SKM-1 (cell line): ENCODE measurements around the gene RIMBP2.

Experiments
- DNase-seq: peaks from one replicate; lab custom pipeline; 2025; ENCODE audit not compliant: unreplicated experiment; lab: John Stamatoyannopoulos, UW

The RIMBP2 gene

DNA sequence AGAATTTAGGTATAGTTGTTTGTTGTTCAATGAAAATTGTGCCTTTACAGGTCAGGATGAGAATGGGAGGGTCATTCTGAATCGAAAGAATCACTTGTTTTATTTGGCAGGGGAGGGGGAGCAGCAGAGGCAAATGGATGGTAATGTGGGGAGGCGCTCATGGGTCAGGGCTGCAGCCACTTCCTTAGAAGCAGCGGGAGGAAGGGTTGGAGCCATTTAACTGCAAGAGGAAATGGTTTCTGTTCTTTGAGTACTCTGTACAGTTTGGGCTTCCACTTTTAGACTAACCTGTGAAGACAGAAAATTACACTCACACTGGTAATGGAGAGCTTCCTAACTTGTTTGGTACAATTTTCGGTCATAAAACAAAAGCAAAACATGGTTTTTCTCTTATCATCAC lies 321.2 kb downstream of the RIMBP2 start:
- DNase-seq, result no peak

- DNase-seq, result no peak
Observed at GRCh38 chr12:130391186-130391585, 324.9 kb downstream of the RIMBP2 start.

DNA sequence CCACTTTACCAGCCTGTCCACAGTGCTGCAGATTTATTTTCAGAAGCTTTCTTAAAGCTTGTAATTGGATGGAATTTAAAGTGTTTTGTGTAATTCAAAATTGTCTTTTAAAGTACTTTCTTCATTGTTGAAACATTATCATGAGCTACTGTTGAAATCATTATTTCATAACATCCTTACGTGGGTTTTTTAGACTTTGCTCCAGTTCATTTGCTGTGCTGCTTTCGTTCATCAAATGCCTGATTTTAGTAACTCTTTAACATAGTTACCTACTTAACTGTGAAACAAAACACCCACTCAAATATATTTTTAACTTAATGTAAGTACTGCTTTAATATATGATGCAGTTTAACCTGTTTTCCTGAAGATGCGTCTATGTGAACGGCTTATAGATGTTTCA lies 330.9 kb downstream of the RIMBP2 start:
- DNase-seq, result no peak

- DNase-seq, result no peak
Observed at GRCh38 chr12:130384234-130384633, 331.9 kb downstream of the RIMBP2 start.

DNA sequence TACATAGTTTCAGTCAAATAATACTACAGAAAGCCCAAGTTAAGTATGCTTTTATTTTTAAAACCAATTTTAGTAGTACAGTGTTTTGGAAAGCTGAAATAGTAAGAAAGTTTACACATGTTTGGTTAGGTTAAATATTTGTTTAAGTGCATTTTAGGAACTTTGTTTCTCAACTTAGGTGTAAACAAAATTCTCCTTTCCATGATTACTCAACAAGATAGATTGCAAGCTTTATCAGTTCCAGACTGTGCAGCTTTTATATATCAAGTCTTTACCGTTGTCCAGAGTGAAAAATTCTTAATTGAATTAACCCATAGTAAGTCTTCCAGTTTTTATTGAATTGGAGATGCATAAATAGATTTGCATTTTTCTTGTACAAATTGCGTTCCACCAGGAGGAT lies 333.3 kb downstream of the RIMBP2 start:
- DNase-seq, result no peak

DNA sequence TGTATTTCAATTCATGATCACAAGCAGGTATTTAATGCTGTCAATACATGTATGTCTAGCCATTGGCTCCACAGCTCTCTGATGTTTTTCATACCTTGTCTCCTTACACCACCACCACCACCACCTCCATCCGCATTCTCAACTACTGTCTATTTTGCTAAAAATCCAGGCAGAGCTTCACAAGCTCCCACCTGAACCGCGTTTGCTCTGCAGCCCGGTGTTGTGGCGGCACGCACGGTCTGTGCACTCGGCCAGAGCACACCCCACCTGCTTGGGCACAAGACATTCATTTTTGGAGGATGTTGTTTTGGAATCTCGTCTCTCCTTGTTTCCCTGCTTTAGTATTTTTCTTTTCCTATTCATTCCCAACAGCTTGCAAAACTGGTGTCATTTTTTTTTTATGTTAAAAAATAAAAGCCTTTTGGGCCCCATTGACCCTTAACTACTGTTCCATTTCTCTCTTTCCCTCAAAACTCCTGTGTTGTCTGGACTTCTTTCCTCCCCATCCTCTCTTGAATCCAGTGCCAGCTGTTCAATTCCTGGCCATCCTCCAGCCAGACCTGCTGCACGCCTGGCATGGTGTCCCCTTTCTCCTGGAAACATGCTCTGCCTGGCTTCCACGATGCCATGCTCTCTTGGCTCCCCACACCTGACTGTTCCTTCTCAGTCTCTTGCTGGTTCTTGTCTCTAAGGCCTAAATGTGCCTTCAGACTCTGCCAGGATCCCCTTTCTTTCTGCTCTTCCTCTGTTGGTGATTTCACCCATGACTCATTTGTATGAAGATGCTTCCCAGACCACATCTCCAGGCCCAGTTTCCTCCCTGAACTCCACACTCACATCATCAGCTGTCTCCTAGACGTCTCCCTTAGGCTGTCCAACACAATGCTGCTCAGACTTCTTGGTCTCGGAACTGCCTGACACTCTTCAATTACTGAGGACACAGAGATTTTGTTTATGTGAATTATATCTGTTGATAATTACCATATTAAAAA lies 340.5 kb downstream of the RIMBP2 start:
- no peak for DNase-seq

DNA sequence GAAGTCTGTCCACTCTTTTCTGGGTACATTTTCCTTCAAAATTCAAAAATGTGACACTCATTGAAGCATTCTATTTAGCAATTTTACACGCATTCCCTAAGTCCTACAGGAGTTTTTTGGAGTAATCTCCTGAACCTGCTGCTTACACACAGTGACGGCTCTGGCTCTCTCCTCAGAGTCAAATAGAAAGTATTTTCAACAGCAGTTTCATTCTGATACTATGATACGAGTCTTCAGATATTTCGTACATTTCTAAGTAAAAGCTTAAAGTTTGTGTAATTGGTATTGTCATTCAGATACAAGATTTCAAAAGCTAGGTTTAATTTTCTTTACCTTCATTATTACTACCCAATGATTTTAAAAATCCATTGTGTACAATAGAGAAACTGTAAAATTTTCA lies 342.0 kb downstream of the RIMBP2 start:
- no peak for DNase-seq

GRCh38 chr12:130372936-130373335 lies 343.2 kb downstream of the RIMBP2 start:
- DNase-seq, result no peak

DNA sequence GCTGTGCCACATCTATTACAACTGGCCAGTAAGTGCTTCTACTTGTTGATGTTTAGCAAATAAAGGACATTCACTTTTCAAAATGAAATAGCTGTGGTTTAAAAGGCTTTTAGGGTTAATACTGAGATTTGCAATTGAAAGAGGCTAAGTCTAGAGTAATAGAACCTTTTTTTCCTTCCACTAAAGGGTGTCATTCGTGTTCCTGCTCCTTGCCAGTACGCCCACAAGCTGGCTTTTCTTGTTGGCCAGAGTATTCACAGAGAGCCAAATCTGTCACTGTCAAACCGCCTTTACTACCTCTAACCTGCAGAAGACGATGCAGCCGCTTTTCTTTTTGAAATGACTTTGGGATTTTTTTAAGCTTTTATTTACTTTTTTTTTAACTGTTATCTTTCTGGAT lies 344.8 kb downstream of the RIMBP2 start:
- DNase-seq, result no peak

GRCh38 chr12:130369816-130370215 lies 346.3 kb downstream of the RIMBP2 start:
- DNase-seq, result no peak

- DNase-seq, result no peak
Observed at GRCh38 chr12:130367523-130367922, 348.6 kb downstream of the RIMBP2 start.

GRCh38 chr12:130367003-130367402 lies 349.1 kb downstream of the RIMBP2 start:
- no peak for DNase-seq

DNA sequence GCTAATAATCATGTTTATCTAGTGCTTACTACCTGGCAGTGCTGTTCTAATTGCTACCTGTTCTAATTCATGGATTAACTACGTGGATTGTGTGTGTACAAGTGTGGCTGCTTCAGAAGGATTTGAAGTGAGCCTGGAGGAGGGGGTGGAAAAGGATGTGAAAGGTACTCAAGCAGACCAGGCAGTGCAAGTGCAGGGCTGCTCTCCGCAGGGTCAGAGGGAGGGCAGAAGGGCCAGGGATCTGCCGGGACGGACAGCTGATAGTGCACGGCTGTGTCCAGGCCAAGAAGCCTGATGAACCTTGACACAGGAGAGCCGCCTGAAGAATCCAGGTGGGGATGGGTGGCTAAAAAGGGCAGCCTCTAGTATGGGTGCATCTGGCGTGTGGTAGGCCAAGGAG lies 349.9 kb downstream of the RIMBP2 start:
- DNase-seq, result no peak

DNA sequence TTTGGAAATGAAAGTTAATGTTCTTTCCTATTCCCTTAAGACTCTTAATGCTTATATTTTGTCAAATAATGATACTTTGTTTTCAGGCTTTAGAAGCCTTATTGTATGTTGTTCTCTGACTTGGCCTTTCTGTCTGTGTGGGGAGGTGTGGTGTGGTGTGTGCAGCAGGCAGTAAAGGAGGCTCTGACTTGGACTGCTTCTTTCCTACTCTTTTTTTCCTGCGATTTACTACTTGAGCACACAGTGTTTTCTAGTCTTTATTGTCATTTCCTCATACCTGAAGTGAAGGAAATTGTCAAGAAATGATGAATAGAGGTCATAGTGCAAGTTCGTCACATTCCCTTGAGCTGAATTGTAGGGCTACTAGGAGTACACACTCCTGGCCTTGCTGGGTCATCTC lies 351.5 kb downstream of the RIMBP2 start:
- no peak for DNase-seq

DNA sequence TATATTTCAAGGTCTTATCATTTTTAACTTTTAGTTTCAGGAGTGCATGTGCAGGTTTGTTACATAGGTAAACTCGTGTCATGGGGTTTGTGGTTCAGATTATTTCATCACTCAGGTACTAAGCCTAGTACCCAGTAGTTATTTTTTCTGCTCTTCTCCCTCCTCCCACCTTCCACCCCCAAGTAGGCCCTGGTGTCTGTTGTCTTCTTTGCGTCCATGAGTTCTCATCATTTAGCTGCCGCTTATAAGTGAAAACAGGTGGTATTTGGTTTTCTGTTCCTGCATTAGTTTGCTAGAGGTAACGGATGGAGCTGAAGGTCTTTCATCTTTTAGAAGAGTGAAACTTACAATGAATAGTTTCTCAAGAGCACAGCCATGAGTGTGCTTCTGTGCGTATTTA lies 354.0 kb downstream of the RIMBP2 start:
- DNase-seq, result no peak

GRCh38 chr12:130357729-130358330 lies 358.3 kb downstream of the RIMBP2 start:
- DNase-seq, result no peak

DNA sequence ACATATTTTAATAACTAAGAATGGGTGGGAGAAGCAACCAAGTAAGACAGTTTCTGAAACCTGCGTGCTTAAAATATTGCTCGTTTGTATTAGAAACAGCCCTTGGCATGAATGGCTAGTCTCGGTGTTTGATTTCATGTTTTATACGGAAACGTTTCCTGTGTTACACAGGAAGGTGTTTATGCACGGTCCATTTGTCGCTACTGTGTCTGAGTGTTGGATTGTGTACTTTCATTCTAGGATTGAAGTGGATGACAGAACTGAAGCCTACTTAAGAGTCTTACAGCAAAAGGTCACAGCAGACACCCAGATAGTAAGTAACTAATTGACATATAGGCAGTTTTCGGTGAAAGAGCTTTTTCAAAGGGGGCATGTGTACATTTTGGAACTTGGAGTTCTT lies 358.9 kb downstream of the RIMBP2 start:
- DNase-seq, result no peak

- no peak for DNase-seq
Observed at GRCh38 chr12:130356222-130356621, 359.9 kb downstream of the RIMBP2 start.

DNA sequence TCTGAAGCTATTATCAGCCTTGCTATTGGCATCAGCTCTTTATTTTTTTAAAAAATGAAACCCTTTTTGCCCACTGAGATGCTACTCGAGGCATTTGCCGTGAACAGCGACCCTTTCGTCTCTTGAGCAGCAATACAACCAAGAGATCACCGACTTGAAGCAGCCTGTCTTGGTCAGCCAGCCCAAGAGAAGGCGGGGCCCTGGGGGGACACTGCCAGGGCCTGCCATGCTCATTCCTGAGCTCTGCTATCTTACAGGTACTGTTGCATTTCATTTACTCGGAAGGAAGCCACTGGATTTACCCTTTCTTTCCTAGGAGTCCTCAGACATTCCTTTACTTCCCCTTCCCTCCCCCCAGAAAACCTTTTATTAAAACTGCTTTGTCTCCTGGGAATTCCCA lies 361.7 kb downstream of the RIMBP2 start:
- DNase-seq, result no peak

DNA sequence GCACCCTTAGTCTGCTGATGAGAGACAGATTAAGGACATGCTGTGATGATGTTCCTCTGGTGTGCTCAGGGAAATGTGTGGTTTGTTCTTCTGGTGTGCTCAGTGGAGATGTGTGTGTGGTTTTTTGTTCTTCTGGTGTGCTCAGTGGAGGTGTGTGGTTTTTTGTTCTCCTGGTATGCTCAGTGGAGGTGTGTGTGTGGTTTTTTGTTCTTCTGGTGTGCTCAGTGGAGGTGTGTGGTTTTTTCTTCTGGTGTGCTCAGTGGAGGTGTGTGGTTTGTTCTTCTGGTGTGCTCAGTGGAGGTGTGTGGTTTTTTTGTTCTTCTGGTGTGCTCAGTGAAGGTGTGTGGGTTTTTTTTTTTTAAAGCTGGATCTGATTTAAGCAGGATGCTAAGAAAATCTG lies 363.0 kb downstream of the RIMBP2 start:
- DNase-seq, result no peak

GRCh38 chr12:130351326-130351725 lies 364.8 kb downstream of the RIMBP2 start:
- DNase-seq, result no peak

DNA sequence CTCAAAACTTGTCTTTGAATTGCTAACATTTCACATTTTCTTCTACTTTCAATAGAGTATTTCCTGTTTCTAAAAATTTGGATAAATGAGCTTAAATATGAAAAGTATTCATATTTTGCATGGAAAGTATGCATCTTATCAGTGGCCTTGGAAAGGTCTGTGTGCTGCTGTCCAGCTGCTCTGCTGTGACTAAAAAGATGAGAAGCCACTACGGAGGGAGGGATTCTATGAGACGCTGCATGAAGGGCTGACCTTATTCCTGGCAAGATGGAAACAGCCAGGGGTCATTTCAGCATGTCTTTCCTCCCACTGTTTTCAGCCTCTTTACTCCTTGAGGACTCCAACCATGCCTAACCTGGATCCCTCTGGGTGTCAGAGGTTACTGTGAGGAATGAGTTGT lies 365.4 kb downstream of the RIMBP2 start:
- DNase-seq, result no peak
